Left renal pelvis (tissue), 4 donors: ENCODE results near the gene TNC. TPM values are rescaled to one million over a fixed set of nuclear protein-coding genes. Genes with fewer than 3 reads are reported as not detected.
"Not testable (repeated sequence)": the region's sequence is repeated elsewhere in the genome, so short reads cannot be mapped to it uniquely, and the experiment has no call there.

Experiments
- DNase-seq, 4 donors: peaks; one replicate each; pipeline ENCODE4 v3.0.0-alpha.2; 2013; ENCODE audit warnings: low read depth in 4 of 4, low spot score in 3 of 4
- polyA plus RNA-seq, 4 donors: library from polyadenylated mRNA; unstranded; fragments of 120-200 nt; gene quantifications; one replicate each; pipeline ENCODE4 v1.2.1, GENCODE V29; 2013; ENCODE audit not compliant: insufficient read length in 4 of 4

Gene TNC
- polyA plus RNA-seq, 4 donors = 228 to 410 (median 350) TPM

DNA sequence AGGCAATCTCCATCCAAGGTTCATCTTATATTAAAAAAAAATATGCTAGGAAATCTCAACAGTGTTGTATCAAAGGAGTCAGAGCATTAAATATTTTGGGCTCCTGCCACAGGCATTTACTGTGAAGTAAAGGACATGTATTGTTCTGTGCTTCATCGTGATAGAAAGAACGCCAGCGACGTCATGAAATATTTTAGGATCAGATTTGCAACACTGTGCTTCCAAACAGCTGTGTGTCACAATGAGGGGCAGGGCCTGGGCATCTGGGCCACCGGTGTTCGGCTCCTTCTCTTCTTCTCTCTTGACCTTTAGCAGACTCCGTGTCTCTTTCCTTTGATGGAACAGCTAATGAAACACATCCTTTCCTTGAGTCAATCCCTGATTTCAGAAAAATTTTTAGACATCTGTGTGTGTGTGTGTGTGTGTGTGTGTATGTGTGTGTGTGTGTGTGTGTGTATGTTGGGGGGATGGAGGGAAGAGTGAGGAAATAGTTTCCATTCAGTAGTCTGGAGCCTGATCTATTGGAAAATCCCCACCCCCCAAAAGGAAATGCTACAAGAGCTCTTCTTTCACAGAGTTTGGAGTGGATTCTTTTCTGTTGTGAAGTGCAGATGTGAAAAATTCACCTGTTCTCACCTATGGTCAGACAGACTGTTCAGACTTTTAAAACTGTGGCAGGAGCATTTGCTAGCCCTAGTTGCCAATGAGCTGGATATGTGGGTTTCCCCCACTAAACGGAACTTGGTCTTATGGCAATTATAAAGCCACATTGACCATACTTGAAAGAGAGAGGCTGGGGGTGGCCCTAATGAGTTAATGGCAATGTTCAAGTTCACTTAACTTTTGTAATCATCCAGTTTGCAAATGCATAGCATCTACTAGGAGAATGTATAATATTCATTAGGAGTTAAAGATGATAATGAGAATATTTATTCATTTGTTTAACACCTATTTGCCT lies 18.1 kb upstream of the TNC start:
- DNase-seq = no peak

DNA sequence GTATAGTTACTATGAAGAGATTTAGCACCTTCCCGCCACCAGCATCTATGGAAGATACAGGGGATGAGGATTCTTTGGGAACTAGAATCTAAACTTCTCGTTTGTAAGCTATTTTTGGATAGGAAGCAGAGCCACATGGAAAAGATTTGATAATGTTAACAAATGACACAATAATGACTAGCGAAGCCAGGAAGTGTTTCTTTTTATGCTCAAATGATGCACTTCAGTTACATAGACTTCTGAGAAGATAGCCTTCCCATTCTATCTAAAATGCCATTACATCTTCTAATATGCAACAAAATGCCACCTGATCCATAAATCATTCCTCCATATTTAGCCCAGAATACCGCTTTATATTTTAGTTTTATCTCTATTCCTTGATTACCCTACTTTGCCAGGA lies 17.0 kb upstream of the TNC start:
- DNase-seq = no peak

DNA sequence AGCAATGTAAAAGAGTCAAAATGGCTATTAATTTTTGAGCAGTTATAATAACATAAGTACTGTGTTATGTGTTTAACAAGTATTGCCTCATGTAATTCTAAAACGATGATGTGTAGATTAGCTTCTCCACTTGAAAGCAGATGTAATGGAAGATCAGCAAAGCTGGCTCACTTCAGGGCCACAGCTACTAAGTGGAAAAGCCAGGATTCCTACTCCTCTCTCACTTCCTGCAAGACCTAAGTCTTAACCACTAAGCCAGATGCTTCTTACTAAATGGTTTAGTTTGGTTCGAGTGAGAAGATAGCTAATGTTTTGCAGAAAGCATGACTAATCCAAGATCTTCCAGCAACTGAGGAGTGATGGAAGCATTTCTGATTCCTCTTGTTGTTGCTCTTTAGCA lies 15.7 kb upstream of the TNC start:
- no peak for DNase-seq

DNA sequence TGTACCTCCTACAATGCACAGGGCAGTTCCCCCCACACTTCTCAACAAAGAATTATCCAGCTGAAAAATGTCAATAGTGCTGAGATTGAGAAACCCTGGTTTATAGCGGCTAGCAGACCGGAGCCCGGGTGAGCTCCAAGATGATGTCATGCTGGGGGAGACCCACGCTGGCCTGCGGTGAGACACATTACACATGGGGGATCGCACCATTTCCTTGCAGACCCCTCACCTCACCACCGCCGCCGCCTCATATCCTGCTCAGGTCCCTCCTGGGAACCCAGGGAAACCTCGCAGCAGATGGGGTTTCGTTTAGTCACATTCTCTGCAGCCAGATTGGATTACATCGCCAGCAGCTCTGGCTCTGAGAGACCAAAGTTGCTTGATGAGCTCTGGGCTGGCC lies 14.7 kb upstream of the TNC start:
- DNase-seq = no peak

DNA sequence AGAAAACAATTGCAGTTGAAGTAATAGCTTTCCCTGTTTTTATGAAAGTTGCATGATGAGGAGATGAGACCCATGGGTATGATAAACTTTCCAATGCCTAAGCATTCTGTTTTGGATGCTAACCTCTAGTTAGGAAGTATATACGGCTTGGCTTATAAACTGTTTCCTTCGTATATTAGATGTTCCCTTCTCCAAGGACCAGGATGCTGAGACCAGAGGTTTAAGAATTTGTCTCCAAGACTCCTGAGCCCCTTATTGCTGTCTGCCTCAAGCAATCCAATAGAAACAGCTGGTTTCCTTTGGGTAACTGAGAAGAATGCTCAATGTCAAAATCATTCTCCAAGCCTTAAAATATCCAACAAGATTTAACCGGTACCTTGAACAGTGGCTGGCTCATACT lies 12.2 kb upstream of the TNC start:
- no peak for DNase-seq

DNA sequence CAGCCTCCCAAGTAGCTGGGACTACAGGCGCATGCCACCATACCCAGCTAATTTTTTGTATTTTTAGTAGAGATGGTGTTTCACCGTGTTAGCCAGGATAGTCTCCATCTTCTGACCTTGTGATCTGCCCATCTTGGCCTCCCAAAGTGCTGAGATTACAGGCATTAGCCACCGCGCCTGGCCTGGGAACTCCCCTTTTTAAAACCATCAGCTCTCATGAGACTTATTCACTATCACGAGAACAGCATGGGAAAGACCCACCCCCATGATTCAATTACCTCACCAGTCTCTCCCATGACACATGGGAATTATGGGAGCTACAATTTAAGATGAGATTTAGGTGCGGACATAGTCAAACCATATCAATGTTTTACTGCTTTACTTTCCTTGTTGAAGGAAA lies 10.8 kb upstream of the TNC start:
- DNase-seq = not testable (repeated sequence)

DNA sequence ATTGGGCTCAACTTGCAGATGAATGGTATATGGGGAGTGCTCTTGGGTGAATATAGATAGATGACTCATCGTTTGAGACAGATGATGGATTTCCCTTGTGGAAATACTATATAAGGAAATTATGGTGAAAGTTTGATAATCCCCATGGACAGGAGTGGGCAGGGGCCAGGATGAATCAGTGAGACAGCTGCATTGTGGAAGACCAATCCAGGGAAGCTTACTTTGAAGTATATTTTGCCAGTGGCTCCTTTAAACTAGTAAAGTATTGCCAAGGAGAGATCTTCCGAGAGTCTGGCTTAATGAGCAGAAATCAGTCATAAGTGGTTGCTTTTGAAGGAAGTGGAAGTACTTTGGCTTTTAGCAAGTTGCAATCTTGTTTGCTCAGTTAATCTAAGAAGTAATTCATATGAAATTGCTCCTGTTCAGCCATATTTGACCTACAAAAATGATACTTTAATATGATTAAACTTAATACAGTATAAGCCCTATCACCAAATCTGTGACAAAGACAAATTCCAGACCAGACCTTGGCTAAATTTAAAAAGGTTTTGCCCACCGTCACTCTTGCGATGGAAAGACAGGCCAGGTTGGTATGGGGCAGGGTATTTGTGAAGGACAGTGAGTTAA lies 9.3 kb upstream of the TNC start:
- DNase-seq = no peak

DNA sequence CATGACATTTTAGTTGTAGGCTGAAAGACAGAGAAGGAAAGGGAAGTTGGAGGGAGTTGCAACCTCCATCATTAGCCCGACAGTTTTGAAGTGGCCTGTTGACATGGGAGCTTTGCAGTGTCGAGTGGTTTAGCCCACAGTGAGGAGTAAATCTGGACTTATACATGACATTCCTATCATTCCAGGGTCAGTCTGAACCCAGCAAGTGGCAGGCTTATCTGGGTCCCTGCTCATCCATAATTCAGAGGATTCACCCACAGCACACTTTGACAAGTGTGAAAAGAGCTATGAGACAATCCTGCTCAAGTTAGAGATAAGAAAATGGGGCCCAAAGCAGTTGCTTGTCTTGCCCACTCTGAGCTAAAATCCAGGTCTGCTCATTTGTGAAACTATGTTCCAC lies 8.4 kb upstream of the TNC start:
- DNase-seq = no peak

DNA sequence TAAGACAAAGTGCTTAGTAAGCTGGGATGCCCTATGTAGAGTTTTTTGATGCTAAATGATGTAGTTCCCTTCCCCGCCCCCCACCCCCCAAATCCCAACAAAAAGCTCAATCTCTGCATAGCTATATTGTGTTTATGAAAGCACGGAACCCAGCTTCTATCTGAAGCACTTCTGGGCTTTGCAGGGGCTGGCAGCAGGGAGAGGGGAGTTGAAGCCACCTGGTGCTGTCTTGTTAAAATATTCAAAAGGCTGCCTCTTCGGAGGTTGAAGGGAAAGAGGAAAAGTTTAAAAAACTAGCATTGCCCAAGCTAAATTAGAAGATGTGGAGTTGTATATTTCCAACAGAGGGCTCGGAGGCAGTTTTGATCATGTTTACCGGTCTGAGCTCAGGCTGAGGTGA lies 5.0 kb upstream of the TNC start:
- DNase-seq = no peak

DNA sequence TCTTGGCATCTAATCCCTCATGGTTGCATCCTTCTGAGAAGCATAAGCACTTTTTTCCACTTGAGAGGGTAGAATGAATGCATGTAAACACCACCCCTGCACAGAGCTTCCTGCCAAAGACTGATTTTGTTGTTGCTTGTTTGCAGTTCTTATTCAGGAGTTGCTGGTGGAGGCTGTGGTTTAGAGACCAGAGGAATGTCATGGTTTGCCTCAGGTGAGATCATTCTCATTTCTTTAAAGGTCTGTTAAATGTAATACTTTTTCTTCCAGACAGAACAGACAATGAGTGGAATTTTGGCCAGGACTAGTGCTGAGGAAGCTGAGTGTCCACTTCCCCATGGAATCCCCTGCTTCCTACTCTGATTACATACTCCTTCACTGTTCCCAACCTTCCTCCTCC lies 3.2 kb upstream of the TNC start:
- no peak for DNase-seq

DNA sequence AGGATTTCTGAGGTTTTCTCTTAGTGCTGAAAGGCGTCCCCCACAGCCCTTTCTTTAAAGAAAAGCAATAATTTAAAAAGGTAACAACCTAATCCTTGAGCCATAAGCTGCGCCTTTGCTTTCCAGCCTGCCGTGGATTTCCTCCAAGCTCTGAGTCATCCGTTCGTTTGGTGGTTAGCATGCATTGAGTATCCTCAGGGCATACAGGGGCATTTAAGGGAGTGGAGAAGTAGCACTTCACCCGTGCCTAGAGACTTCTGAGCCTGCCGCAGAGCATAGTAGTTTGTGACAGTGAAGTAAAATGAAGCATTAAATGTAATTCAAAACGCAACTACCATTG lies 892 bp upstream of the TNC start:
- no peak for DNase-seq

DNA sequence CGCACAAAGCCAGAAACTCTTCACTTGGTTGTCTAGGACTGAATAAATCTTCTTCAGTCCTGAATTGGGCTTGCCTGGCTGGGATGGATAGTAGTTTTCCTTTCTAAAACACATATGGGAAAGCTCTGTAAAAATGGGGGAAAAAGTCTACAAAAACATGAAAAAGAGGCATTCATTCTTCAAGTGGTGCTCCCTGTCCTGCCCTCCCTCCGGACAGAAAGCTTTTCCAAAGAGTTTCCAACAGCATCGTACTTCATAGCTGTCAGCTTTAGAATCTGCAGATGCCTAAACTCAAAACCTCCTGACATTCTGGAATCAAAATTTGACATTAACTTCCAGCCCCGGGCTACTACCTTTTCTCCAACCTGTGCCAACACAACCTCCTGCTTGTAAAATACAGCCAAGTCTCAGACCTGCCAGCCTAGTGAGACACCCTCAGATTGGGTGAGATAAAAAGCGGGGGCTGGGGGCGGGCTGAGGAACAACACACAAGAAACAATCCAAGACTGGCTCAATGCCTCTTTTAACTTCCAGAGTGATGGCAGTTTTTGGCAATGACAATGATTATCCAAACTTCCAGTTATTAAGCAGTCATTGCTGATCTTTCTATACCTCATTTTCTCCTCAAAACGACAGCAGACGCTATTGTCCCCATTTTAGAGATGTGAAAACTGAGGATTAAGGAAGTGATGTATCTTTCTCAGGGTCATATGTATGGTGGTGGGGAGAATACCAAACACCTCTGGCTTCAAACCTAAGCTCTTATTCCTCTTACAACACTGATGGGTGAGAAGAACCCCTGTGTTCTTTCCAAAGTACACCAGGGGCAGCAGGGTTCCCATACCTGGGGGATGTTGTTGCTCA lies 1.3 kb downstream of the TNC start:
- DNase-seq = no peak

DNA sequence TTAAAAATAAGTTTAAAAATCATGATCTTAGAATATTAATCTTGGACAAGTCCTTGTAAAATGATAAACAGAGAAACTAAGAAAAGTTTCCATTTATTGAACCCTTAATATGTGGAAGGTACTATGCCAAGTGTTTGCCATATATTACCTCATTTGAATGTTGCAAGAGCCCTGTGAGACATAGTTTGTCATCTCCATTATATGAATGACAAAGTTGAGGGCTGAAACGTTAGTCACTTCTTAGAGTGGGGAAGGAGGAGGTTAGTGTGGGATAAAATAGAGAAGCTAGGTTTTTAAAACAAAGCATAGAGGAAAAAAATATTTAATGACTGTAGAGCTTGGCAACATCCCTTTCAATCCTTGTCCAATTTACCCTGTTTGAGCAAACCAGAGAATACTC lies 2.0 kb downstream of the TNC start:
- DNase-seq = no peak

DNA sequence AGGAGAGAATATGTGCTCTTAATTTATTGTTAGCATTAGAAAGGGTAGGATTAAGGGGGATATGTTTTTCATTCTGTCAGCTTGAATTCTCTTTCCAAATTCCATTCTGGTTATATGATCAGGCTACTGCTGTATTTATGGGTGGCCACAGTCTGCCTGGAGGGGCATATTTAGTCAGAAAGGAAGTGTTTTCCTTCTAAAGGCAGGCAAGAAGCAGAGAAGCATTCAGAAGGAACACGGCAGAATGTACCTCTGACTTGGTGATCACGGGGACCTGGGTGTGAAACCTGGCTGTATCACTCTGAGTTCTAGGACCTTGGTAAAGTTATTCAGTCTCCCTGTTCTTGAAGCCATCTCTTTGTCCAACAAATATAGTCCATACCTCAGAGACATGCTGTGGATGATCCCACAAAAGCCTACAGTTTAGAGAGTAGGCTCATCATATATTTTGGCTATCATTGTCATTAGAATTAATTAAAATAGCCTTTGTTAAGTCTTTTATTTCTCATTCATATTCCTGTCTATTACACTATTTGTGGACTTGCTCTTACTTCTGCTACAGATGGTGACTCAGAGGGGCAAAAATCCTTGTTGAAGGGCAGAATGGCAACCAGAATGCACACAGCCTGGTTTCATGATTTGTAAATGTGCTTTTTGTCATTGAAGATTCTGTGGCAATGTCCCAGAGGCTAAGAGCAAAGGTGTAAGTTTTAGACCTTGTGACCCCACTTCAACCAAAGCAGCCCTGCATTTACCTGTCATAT lies 2.7 kb downstream of the TNC start:
- DNase-seq = no peak

DNA sequence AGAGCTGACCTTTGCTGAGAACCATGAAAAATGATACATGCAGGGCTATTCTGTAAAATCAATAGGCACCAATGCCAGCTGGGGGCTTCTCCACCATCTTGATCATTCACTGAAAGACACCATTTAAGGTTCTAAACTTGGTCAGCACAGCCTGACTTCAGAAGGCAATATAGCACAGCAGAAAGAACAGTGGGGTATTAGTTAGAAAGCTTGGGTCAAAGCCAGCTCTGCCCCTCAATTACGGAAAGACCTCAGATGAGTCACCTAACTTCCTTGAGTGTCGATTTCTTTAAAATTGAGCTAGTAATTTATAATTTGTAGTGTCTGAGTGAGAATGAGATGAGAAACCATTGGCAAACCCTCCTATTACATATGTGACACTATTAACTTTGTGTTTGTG lies 3.4 kb downstream of the TNC start:
- no peak for DNase-seq

DNA sequence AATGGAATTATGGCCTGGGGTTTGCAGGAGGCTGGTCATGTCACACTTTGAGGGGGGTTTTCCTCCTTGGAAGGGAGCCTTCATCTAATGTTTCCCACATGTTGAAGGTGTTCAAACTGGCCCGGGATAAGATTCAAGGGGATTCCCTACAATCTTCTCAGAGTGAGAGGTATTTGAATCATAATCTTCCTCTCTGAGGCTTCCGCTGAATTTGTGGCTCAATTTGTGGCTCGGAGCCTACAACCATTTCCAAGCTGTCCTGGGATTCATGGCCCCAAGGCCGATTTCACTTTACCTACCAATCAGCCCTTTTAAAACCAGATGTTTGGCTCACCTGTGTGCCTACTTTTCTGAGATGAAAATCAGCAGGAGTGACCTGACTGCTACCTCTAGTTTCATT lies 3.9 kb downstream of the TNC start:
- DNase-seq = no peak

DNA sequence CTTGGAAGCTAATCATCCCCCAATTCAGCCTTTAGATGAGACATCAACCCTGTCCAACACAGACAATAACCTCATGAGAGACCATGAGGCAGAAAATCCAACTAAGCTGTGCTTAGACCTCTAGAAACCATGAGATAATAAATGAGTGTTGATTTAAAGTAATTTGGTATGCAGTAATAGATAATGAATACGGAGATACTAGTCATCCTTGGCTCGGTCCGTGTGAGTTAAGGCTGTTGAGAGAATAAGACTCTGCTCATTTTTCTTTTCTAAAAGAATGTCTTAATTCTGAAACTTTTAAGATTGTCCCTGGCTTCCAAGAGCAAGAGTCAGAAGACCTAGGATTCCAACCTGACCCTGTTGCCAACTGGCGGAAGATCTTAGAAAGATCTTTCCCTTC lies 6.1 kb downstream of the TNC start:
- no peak for DNase-seq

DNA sequence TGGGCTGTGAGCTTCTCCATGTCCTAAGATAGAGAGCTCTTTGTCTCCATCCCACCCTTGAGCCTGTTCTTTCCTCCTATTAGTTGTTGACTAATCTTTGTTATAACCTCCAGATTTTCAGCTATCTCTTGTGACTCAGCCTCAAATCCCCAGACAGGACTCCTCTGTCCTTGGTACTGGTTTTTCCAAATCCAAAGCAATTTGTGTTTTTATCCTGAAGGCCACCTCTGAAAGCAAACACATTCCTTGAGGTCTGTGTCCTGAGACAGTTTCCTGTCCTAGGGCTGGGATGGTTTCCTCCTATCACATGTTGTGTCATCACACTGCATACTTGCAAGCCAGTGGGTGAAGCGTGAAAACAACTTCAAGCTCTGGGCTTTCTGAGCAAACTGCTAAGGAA lies 8.5 kb downstream of the TNC start:
- DNase-seq = no peak

DNA sequence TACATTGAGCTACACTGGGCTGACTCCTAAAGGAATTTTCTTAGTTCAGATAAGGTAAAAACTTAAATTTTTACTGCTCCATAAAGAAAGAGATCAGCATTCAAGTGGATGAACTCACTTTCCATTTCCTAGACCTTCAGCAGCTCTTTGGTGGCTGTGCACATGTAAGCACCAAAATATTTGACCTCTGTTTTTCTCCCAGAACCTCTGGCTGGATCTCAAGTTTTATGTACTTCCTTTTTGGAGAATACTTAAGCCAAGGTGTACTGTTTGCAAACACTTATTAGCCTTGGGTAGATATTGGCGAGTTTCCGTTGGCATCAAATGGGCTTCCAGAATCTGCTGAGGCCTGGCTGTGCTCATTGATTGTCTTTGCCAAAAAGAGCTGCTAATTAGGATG lies 10.3 kb downstream of the TNC start:
- no peak for DNase-seq

DNA sequence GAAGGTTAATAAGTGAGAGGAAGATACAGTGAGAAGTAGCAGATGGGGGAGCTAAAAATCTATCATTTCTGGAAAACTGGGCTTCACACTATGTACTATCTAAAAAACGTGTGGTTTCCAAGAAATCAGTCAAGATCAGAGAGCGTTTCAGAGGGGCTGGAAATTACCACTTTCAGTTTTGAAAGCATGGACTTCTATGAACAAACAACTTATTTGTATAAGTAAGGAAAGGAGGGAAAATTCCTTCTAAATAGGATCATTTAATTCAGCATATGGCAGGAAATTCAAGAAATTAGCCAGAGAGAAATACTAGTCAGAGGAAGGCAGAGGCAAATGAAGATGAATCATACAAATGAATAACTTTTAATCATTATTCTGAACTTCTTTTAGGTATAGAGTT lies 11.3 kb downstream of the TNC start:
- no peak for DNase-seq

DNA sequence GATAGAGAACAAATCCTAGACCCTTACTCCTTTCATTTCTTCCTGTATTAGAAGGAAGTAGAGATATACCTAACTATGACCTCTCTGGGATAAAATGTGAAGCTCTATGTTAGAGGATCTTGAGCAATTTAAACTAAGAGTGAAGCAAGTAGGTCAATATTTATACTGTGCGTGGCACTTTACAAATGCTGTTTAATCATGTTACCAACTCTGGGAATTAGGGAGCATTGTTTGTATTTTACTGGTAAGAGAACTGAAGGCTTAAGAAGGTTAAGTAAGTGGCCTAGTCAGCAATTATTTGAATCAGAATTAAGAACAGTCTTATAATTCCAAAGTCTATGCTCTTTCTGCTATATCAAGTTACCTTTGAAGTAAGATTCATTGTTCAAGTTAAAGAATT lies 12.0 kb downstream of the TNC start:
- no peak for DNase-seq
